ENCODE results near the gene CDH15.

DNA sequence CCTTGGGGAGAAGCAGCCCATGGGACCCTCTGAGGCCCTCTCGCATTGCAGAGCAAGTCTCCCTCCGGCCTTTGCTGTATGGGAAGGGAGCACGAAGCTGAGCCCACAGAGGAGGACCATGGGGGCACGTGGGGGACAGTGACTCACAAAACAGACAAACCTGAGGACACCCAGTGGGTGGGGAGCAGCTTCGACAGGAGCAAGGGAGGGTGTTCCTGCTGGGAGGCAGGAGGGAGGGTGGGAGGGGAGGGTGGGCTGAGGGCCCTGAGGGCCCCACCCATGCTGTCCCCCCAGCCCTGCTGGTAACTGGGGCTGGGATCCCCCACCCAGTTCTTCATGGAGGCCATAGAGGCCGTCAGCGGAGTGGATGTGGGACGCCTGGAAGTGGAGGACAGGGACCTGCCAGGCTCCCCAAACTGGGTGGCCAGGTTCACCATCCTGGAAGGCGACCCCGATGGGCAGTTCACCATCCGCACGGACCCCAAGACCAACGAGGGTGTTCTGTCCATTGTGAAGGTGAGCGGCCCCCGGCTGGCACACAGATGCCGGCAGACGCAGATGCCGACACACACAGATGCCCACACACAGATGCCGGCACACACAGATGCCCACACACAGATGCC lies 16.3 kb downstream of the CDH15 start:
- TF ChIP-seq CTCF (IDR thresholded peaks at IDR 0.05): no peak
- no peak for TF ChIP-seq POLR2A (IDR thresholded peaks at IDR 0.05)
